Activated CD8-positive, alpha-beta memory T cell treated with anti-CD3 and anti-CD28 coated beads, Interleukin-2, amount 50 U/mL, for 1 hour (primary cell): ENCODE measurements around the gene MKRN3.

ENCODE experiments used
- DNase-seq: peaks from one replicate; pipeline ENCODE4 v3.0.0-alpha.2; 2020; ENCODE audit errors: extremely low read depth

Gene MKRN3

DNA sequence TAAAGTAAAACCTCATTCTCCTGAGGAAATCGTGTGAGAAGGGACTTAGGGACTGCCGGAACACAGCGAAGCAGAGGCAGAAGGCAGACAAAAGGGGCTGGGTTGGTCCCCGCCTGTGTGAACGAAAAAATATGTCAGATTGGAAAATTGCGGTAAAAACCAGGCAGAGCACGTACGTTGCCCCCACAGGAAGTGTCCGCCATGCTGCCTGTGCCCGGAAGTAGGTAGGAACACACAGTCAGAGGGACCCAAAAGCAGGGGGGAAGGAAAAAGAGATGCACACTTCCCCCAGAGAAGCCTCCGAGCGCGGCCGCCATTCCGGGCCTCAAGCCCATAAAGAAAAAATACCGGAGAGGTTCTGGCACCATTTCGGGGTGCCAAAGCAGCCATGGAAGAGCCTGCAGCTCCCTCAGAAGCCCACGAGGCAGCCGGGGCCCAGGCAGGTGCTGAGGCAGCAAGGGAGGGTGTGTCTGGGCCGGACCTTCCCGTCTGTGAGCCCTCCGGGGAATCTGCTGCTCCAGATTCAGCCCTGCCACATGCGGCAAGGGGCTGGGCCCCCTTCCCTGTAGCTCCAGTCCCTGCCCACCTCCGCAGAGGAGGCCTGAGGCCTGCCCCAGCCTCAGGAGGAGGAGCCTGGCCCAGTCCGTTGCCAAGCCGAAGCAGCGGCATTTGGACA is at the start of gene MKRN3:
Gene MKRN3, plus strand, starts transcription at position 280 of the 676 bp plus-strand sequence. Its CDS starts 109 bp downstream, at position 389.
- DNase-seq: no peak

DNA sequence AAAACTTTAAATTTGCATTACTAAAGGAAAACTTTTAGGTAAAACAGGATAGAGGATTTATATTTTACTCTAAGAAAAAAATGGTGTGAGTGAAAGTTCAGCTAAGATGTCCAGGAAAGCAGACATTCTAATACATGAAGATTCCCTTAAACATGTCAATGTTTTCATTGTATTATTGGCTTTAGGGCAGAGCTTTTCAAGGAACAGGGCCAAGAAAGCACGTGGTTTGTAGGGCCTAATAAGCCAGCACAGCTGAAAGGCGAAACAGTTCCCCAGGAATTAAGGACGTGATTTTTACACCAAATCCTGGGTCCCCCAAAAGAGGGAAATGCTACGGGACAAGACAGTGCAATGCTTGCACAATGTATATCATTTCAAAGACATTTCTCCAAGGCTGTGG is 48.6 kb upstream of the MKRN3 start:
- DNase-seq: no peak

DNA sequence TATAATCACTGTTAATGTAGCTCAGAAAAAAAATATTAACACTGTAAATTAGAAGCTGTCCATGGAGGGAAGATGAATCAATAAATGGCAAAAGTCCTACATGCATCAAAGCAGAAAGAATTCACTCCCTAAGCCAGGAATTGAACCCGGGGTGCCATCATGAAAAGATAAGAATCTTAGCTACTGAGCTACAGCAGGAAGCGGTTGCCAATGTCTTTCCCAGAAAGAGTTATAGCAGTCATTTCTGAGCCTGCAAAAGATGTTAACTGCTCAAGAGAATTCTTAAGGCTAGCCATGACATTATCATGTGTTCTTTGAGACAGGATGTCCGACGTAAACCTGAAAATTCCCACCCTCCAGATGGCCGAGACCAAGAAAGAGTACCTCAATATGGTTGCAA is 47.4 kb upstream of the MKRN3 start:
- DNase-seq: no peak

DNA sequence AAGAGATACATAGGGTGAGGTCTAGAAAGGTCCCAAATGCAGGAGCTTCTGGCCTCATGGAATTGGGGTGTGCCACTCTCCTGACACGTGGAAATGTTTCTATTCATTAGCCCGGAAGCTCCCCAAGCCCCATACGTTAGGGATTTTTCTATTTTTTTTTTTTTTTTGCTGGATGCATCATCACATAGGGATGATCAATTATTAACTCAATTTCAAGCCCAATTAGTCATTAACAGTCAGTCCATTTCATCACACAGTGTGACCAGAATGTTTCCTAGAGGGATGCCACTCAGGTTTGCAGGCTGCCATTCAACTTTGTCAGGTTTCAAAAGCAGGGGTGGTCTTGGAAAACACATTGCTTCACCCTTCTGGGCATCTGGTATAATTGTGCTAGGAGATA is 40.7 kb upstream of the MKRN3 start:
- DNase-seq: no peak

DNA sequence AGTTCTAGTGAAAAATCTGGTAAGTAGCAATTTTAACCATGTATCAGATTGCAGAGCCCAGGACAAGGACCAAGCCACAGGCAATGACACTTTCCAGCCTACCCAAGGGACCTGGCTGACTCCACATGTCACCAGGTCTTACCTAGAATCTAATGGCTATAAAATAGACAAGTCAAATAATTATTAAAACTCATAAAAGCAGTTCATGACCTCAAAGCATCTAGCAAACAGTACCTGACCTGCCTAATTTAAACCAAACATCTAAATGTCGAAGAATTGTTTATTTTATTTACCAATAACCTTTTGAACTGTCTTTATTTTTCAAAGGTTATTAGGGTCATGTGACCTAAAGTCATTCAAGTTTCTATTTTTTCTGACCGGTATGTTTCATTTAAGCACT is 35.6 kb upstream of the MKRN3 start:
- no peak for DNase-seq

DNA sequence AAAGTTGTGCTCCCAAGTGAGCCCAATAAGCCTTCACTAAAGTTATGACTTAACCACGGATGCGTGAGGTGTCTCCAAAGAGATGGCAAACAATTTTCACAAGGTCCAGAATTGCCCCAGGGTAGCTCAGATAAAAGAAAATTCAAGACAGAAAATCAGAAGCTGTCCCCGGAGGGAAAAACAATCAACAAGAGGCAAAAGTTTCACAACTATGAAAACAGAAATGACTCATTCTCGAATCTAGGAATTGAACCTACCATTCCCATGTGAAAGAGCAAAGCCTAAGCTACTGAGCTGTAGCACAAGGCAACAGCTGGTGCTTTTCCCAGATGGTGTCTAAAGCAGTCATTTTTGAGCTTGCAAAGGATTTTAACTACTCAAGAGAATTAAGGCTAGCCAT is 33.5 kb upstream of the MKRN3 start:
- DNase-seq: no peak

DNA sequence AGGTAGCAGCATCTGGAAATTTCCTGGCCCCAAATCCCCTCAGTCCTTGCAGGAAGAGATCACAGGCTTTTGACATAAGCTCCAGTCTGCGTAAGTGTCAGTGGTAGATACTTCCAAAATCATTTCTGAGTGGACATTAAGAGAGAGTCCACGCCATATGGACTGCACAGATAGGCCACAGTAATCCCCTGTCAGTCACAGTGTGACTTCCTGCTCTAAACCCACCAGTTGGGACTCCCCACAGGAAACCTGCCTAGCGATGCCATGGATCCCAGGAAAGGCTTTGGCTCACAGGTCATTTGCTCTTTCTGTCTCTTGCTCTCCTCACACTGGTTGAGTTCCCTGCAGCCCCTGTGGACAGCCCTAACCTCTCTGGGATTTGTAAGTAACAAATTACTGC is 28.8 kb upstream of the MKRN3 start:
- DNase-seq: no peak

DNA sequence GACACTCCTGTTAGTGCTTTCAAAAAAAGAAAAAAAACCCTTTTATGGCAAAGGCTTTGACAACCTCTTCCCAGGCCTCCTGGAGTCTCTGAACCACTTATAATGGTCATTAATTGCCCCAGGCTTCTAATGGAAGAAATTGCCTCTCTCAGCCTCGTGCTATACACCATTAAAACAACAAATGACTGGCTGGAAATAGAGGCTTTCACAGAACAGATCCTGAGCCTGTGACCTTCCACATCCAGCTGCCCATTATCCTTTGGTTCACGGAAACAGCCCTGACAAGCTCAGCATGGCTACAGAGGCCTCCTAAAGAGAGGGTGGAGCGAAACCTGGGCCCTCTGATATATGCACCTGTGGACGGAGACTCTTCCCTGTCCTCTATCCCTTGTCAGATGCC is 26.8 kb upstream of the MKRN3 start:
- DNase-seq: no peak

DNA sequence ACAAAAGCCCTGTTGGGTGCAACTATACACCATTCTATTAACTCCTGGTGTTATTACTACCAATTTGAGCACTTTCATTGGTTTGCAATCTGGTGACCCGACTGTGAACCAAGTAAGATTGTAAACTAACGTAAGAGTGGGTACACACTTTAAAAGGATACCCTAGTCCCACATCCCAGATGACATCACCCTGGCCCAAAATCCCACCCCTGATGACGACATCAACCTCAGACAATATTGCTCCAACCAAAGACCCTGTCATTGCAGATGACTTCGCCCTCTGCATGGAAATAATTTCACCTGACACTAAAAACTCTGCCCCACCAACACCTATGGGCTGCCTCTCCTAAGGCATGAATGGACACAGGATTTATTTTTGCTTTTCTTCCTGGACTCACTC is 25.6 kb upstream of the MKRN3 start:
- DNase-seq: no peak

DNA sequence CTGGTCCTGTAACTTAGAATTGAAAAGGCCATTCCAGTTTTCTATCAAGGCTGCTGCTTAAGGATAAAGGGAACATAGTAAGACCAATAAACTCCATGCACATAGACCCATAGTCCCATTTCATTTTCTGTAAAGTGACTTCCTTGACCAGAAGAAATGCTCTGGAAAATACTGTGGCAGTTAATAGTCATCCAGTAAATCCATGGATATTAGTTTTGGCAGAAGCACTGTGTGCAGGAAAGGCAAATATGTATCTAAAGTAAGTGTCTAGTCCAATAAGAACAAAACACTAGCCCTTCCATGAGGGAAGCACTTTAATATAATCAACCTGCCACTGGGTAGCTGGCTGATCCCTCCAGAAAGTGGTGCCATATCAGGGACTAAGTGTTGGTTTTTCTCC is 19.3 kb upstream of the MKRN3 start:
- no peak for DNase-seq

DNA sequence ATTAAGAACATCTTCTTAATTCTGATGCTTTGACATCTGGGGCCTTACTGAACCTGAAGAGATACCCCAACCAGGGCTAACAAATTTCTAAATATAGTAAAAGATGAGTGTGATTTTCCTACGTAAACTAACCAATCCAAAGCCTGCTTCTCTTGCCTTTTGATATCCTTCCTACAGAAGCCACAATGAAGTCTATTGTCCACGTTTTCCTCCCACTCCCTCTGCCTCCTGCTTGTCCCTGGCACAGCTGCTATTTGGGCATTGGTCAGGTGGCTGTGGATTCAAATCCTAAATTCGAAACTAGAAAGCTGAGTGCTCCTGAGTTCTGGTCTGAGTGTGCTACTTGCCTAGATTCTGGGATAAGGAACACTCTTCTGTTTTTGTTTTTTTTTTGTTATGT is 17.4 kb upstream of the MKRN3 start:
- DNase-seq: no peak

DNA sequence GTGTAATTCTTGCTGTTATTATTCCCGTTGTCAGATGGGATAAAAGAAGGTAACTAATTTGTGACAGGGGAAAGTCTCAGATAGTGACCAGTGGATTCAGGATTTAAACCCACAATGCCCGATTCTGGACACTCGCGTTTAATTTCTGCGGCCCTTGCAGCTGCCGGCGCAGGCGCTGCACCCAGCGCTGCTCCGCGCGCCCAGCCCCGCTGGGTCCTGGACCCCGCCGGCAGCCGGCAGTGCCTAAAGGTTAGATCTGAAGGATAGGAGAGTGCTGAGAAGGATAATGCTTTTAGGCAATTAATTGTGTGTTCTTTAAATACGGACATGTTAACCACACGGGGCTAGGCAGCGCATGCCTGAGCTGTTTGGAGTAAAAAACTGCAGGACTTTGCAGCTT is 3.6 kb upstream of the MKRN3 start:
- DNase-seq: no peak

DNA sequence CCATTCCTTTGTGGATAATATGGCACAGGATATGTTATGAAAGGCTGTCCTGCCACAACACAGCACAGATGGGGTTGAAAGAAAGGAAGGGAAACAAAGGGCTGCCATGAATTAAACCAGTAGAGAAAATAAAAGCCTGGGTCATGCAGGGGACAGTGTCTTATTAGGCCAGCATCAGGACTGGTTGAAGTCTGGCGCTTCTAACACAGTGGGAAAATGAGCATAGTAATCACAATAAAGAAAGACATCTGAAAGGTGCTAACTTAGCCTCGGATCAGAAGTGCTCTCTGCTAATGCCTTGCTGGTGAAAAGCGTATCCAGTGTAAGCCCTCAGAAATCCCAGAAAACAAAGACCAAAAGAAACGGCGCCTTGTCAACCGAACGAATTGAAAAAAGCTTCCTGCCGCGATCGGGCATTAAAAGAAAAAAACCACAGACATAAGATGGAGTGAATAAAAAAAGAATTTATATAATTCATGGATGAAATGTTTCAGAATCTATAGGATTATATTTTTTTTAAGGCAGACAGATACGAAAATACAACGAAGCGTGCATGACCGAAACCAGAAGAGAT is 566 bp upstream of the MKRN3 start:
- DNase-seq: no peak

DNA sequence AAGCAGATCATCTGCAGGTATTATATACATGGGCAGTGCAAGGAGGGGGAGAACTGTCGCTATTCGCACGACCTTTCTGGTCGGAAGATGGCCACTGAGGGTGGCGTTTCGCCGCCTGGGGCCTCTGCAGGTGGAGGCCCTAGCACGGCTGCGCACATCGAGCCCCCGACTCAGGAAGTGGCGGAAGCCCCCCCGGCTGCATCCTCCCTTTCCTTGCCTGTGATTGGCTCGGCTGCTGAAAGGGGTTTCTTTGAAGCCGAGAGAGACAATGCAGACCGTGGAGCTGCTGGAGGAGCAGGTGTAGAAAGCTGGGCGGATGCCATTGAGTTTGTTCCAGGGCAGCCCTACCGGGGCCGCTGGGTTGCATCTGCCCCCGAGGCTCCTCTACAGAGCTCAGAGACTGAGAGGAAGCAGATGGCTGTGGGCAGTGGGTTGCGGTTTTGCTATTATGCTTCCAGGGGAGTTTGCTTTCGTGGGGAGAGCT is 639 bp downstream of the MKRN3 start:
- no peak for DNase-seq

DNA sequence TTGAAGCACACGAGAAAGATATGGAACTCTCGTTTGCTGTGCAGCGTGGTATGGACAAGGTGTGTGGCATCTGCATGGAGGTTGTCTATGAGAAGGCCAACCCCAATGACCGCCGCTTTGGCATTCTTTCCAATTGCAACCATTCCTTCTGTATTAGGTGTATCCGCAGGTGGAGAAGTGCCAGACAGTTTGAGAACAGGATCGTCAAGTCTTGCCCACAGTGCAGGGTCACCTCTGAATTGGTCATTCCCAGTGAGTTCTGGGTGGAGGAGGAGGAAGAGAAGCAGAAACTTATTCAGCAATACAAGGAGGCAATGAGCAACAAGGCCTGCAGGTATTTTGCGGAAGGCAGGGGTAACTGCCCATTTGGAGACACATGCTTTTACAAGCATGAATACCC is 1.2 kb downstream of the MKRN3 start:
- DNase-seq: no peak

DNA sequence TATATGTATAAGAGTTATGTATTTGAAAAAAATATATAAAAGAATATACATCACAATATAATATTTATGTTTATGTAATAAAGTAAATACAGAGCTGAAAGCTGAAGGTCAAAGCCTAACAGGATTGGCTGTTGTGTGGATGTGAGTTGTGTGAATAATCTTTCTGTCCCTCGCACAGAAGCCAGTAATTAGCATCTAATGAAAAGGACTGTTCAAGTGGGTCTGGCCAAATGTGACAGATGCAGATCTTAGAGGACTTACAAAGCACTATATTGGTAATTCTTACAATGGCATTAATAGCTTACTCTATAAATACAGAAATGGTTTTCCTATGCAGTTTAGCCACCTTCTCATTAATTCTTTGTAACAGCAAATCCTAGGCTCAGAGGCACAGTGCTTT is 2.4 kb downstream of the MKRN3 start:
- no peak for DNase-seq

DNA sequence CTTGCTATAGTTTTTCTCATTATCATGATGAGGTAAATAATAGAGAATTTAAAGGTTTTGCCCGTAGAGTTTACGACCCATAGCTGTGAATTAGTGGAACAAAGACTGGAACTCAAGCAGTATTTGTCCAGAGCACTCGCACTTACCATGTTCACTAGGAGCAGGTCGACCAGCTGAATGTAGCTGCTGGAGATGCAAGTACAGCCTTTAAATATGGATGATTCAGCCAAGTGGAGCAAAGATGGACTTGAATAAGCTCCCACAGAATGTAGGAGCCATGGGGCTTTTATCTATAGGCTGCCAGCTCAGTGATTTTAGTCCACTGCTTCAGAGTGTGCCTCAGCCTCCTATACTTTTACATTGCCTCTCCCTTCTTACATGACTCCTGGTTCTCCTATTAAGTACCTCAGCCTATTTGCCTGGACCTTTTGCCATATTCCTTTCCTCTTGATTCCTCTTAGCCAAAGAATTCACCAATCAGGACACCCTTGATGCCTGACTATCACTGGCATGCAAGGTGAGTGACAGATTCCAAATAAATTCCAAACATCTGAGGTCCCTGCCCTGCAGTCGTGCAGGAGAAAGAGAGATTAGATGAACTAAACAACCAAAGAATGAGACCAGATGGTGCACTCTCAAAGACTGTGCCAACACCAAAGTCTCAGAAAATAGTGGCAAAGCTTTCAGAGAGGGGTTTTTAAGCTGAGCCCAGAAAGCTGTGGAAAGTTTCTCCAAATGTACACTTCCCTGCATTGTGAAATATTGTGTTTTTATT is 3.9 kb downstream of the MKRN3 start:
- DNase-seq: no peak

DNA sequence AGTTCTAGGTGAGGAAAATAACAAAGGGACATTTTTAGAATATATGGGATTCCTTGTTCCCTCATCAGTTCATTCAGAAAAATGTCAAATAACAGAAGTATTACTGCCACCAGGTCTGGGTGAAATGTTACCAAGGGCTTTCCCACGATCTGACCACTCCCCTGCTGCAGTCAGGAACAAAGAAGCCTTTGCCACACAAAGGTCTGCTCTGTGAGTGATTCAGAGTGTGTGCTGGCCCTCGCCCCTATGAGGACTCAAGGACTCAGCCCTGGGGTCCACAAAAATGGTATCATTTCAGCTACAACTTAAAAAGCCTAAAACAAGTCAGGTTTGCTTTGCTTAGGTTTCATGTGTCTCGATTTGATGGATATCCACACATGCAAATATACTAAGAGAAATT is 5.0 kb downstream of the MKRN3 start:
- no peak for DNase-seq

DNA sequence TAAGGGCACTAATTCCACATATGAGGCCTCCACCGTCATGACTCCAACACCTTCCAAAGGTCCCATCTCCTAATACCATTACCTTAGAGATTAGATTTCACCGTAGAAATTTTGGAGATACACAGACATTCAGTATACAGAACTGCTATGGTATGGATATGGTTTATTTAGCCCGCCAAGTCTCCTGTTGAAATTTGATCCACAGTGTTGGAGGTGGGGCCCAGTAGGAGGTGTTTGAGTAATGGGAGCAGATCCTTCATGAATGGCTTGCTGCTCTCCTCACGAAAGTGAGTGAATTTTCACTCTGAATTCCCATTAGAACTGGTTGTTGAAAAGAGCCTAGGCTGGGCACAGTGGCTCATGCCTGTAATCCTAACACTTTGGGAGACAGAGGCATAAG is 7.4 kb downstream of the MKRN3 start:
- DNase-seq: no peak

DNA sequence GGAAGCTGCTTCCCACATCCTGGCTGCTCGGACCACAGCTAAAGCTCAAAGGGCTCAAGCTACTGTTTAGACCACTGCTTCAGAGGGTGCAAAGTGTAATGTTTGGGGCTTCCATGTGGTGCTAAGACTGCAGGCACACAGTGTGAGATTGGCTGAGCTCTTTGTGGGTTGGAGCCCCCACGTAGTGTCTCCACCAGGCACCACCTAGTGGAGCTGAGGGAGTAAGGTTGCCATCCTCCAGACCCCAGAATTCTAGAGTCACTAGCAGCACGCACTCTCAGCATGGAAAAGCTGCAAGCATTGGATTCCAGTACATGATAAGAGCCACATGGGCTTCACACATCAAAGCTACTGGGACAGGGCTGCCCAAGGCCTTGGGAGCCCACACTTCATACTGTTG is 9.3 kb downstream of the MKRN3 start:
- no peak for DNase-seq

DNA sequence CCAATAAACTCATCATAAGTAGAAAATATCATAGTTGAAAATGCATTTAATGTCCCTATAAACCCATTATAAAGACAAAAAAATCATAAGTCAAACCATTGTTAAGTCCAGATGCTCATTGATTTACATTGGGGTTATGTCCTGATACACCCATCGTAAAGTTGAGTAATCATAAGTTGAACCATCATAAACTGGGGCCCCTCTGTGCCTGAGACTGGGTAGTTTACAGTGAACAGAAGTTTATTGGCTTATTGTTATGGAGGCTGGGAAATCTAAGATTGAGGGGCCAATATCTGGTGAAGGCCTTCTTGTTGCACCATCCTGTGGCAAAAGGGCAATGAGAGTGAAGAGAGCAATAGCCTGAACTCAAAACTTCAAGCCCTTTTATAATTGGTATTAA is 10.6 kb downstream of the MKRN3 start:
- DNase-seq: no peak

DNA sequence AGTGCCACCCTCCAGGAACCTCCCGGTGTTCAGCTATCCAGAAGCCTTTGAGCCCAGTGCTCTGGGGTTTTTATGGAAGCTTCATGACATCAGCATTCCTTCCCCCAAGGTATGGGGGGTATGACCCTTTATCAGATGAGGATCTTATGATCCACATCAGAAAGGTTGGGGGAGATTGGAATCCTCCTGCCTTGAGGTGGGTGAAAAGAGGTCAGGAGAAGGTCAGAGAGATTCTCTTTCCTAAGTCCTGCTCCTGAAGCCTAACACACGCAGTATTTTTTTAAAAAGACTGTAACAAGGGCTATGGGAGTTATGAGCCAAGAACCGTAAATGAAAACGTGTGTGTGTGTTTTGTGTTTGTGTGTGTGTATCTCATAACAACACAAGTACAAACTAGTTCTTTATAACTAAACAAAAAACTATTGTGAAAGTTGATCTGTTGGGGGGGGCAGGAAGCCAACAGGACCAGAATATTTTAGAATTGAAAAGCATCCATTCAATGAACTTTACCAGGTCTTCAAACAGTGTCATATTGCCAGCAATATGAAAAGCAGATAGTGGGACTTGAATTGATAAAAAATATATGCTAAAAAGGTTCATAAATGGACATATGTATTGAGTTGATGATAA is 13.2 kb downstream of the MKRN3 start:
- no peak for DNase-seq

DNA sequence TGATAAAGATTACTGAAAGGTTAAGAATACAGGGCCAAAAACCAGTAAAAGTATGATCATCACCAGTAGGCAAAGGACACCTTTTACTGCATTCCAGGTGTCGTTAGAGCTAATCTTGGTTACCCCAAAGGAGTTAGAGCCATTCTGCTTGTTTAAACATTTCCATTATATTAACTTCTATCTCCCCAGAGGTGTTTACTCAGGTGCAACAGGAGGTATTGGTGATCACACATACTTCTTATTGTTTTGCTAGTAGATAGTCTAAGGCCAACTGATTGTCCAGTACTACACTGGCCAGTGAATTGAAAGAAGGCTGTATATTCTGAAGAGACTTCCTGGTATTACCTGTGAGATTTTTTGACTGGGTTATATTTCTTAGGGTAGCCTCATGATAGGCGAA is 22.8 kb downstream of the MKRN3 start:
- no peak for DNase-seq
